Fibroblast of gingiva (primary cell): ENCODE measurements around the gene PTGES2.

Experiments
- DNase-seq: peaks from one replicate; pipeline ENCODE4 v3.0.0-alpha.2; 2011; ENCODE audit warnings: low read depth

PTGES2 gene

DNA sequence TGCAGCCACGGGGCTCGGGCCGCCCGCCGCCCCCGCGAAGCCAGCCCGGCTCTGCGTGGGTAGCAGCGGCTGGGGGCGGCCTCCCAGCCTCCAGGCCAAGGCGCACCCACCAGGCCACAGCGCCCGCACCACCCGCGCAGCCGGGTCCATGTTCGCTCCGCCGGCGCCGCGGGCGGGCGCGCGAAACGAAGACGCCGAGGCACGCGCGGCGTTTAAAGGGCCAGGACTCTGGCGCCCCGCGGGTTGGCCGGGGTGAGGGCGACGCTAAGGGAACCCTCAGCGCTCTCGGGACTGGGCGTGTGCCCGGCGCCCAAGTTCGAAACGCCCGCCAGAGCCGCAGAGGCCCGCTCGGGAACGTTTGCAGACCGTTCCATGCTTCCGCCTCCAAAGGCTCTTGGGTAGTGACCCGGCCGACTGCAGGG, at the start of gene PTGES2:
Gene PTGES2 (minus strand): TSS at position 162 of the 422 bp plus-strand sequence. CDS start 12 bp downstream, at position 150.
- DNase-seq, result peak; percentile 91

DNA sequence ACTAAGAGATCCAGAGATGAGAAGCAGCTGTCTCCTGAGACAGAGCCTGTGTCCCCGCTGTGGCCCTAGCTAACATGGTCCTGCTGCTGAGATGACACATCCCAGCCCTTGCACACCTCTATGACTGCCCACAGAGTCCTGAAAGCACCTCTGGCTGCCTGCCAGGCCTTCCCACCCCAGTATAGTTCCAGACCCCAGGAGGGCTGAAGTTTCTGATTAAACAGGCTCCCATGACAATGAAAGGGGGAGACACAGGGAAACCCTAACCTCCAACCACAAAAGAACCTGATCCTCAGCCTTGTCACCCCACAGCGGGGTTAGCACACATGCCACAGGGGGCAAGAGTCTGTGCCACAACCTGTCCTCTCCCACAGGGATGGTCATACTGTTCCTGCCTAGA, 48.2 kb upstream of the PTGES2 start:
- no peak for DNase-seq

DNA sequence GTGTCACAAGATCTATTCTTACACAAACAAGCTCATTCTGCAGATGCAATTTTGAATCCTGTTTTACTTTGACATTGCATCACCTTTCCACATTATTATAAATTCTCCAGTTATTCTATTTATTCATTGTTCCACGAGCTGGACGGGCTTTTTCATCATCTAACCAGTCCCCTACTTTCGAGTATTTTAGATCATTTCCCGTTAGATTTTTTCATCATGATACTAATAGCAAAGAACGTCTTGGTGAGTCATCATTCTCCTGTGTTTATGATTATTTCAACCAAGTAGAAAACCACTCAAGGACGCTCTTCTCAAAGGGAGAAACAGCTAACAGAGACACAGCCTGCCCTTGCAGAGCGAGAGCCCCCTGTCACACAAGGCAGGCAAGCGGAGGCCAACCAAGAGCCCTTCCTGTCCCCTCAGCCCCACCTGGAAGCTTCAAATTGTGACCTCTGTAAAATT, 47.6 kb upstream of the PTGES2 start:
- peak; percentile 82 for DNase-seq

DNA sequence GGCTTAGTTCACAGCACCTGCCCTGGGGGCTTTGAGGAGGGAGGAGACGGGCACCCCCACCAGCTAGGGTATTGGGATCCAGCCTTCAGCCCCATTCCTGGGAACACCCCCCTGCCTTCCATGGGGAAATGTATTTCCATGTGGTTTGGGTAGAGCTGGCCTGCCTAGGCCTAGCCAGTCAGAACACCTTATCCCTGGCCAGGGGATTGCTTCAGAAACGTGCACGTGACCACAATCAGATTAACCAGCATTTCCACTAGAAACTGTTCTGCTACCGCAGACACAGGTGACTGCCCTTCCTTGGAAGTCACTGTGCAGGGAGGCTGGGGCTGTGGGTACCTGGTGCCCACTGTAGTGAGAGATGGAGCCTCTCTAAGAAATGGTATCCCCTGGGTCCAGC, 46.5 kb upstream of the PTGES2 start:
- no peak for DNase-seq

DNA sequence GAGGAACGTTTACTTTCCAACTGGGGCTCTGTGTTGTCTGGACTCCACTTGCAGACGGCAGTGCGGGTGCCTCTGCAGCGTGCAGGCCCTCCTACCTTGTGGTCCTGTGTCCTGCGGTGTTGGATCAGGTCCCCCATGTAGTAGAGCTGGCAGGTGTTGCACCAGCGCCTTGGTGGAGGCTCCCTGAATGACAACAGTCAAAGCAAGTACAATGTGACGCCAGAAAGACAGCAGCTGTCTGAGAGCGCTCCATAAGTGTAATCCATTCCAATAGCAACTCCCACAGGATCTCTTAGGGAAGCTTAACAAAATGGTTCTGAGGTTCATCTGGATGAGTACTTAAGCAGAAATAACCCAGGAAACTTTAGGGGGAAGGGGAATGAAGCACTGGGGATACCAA, 42.4 kb upstream of the PTGES2 start:
- DNase-seq, result no peak

DNA sequence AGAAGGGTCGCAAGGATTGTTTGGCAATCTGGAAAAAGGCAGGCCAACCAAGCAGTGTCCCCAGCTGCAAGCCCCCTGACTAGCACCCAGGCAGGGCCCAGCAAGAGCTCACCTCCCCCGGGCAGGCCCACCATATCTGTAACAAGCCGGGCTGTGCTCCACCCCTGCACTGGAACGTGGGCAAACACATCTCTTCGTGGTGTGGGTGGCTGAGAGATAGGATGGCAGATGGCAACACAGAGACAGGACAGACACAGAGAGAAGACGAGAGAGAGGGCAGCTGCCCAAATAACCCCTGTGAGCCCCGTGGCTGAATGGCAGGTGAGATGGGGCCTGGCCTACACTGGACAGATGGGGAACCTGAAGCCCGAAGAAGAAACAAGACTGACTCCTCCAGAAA, 42.0 kb upstream of the PTGES2 start:
- DNase-seq, result no peak

DNA sequence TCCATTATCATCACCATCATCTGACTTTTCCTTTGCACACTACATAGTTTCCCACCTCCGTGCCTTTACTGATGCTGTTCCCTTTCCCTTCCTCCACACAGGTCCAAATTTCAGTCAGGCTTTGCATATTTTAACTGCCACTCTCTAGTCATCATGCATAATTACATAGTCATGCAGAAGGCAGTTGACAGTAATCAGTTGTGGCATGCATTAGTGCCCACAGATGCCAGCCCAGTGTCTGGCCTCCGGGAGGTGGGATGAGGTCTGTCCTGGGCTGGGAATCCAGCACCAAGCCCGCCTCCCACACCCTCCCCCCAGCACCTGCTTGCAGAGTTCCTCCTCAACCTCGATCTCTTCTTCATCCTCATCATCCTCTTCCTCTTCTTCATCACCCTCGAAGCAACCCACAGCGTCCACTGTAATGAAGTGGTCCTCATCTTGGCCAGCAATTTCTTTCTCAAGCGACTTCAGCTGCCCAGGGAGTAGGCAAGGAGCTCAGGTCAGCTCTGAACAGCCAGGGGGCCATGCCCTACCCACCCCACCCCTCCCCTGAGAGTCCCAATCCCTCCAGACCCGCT, 41.3 kb upstream of the PTGES2 start:
- DNase-seq, result no peak

DNA sequence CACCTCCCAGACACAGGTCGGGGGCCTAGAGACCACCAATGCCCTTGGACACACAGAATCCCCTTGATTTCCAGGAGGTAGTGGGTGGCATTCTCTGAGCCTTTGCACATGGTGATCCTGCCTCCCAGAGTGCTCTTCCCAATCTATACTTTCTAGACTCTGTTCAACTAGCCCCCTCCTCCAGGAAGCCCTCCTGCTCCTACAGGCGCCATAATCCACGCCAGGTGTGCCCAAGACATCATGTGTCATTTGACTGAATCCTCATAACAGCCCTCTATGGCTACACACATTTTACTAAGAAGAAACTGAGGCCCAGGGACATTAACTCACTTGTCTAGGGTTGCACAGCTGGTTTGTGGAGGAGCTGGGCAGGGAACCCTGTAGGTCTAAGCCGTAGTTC, 39.7 kb upstream of the PTGES2 start:
- no peak for DNase-seq

DNA sequence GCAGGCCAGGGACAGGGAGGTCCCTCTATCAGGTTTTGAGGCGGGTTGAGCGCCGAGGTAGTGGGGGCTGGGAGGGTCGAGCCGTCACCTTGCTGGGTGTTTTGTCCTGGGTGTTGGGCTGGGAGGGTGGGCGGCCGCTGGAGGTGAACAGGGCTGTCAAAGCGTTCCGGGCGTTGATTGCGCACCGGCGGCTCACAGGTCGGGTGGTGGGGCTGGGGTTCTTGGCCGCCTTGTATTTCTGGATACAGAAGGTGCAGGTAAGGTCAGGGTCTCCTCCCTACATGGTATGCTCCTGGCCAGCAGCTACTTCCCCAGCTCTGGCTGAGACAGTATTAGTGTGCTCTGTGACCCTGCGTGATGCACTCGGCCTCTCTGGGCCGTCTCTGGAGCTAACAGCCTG, 38.6 kb upstream of the PTGES2 start:
- no peak for DNase-seq

DNA sequence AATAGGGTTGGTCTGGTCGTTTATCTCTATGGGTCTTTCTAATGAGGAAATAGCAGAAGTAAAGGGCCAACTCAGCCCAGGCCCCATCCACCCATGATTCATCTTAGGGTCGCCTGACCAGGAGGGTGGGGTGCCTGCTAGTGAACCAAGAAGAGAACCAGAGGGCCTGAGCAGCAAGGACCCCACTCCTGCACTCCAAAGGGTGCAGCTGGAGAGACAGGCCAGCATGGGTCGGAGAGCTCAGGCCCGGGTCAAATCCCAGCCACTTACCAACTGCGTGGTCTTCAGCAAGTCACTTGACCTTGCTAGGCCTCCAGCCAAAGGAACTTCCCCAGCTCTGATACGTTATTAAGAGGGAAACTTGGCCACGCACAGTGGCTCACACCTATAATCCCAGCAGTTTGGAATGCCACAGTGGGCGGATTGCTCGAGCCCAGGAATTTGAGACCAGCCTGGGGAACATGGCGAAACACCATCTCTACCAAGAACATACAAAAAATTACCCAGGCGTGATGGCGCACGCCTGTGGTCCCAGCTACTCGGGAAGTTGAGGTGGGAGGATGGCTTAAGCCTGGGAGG, 36.9 kb upstream of the PTGES2 start:
- DNase-seq, result no peak

DNA sequence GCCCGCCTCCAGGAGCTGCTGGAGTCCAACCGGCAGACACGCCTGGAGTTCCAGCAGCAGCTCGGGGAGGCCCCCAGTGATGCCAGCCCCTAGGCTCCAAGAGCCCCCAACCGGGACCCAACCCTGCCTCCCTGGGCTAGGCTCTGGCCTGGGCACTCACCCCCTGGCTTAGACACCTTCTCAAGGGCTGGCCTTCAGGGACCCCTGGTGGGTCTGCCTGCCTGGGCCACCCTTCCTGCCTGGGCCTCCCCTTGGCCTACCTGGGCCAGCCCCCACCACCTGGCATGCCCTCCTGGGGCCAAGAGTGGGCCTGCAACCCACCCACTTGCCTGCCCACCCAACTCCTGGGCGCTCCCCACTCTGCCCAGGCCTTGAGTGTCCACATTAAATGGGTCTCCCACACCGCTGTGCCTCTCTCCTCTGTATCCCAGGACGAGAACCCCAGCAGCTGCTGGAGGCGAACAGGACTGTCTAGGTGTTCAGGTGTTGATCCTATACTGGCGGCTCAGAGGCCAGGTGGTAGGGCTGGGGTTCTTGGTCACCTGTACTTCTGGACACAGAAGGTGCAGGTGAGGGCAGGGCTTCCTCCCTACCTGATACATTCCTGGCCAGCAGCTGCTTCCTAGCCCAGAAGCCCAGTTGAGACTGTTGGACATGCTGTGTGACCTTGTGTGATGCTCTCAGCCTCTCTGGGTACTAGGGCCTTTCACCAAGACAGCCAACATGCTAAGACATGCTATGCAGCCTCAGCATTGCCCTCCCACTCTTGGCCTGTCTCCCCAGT, 36.2 kb upstream of the PTGES2 start:
- DNase-seq, result no peak

DNA sequence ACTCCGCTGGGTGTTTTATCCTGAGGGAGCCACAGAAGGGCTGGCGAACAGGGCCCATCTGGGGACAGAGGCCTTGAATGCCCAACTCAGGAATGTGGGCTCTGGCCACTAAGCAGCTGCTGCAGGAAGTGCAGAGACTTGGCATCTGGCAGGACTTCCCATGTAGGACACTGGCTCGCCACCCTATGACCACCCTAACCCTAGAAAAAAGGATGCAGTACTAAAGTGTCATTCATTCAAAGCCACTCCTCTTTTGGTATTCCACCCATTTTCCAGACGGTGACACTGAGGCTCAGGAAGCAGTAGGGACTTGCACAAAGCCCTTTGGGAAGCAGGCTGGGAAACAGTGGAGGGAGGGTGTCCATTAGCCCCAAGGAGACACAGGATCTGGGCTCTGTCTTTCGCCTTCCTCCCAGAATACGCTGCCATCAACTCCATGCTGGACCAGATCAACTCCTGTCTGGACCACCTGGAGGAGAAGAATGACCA, 35.5 kb upstream of the PTGES2 start:
- DNase-seq, result no peak

DNA sequence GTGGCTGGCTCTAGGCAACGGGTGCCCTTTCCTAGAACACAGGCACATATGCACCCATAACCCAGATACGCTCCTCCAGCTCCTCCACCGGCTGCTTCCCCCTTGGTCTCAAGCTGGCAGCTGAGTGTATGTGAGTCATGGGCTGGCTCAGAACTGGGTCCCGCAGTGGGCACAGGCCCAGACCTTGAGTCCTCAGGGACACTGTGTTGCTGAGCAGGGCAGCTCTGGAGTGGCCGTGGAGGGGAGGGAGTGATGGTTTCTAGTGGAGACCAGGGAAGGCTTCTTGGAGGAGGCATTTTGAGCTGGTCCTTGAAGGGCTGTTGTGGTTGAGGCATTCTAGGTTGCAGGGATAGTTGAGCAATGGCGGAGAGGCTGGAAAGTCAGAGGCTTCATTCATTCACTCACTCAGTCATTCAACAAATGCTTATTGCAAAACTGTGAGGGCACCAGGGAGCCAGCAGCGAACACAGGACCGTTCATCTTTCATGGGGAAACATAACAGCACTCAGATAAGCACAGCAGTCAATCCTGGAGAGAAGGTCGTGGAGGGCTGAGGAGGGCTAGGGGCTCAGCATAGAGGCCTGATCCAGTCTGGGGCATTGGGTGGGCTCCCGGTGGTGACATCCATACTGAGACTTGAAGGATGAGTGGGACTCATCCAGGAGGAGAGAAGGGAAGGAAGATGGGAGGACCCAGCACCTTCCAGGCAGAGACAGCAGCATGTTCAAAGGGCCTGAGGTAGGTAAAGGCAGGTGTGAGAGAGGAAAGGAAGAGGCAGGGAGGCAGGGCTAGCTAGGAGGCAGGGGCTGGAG, 34.9 kb upstream of the PTGES2 start:
- peak; percentile 78 for DNase-seq

DNA sequence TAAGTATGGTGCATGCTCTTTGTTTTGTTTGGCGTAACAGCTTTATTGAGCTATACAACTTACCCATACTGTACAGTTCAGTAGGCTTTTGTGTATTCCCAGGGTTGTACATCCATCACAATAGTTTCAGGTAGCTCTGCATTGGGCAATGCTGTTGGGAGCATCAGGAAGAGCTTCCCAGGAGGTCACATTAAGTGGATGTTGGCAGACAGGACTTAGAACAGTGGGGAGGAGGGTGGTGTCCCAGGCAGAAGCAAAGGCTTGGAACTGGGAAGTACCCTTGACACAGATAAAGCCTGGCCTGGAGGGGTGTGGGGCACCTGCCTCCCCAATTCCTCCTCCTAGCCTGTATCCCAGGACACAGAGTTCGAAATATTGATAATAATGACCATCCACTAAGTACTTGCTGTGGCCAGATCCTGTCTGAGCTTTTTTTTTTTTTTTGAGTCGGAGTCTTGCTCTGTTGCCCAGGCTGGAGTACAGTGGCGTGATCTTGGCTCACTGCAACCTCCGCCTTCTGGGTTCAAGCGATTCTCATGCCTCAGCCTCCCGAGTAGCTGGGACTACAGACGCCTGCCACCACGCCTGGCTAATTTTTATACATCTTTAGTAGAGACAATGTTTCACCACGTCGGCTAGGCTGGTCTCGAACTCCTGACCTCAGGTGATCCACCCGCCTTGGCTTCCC, 33.8 kb upstream of the PTGES2 start:
- DNase-seq, result peak; percentile 14

DNA sequence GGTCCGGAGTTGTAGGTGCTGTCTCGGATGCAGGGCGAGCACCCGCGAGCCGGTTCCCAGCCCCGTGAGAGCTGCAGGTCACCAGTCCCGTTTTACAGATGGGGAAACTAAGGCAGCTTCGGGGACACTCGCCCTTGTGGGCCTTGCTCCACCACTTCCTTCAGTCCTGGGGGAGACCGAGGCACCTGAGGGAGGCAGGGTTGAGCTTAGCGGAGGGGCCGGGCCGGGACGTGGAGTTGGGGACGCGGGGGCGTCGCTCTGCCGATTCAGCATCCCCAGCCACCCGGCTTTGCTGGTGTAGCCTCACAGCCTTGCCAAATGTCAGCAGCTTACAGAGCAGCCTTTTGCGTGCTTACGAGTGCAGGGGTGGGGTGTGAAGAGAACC, 33.1 kb upstream of the PTGES2 start:
- no peak for DNase-seq

DNA sequence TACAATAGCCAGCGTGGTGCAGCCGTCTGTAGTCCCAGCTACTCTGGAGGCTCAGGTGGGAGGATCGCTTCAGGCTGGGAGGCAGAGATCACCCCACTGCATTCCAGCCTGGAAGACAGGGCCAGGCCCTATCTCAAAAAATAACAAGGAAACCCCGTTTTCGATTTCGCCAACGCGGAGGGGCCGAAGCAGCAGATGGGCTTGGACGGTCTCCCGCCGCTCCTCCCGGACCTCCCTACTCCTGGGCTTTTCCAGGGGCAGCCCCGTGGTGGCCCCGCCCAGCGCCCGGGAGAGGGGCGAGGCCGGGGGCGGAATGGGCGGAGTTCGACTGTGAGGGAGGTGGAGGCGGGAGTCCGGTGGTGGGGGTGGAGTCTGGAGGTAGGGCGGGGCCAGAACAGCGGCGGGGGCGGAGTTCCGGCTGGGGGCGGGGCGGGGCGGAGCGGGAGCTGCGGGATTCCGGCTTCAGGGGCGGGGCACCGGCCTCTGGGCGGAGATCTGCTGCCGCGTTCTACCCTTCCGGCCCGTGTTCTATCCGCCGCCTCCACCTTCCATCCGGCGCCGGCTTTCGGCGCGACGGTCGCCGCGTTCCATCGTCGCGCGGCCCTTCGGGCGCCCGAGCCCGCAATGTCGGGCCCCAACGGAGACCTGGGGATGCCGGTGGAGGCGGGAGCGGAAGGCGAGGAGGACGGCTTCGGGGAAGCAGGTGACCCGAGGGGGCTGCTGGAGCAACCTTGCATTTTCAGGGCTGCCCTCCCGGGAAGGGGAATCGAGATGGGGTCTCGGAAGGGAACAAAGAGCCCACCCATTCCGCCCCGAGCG, 32.5 kb upstream of the PTGES2 start, which contains the start of gene BBLN:
Gene BBLN (plus strand): TSS at position 482 of the 819 bp plus-strand sequence. CDS start 143 bp downstream, at position 625.
- DNase-seq, result peak; percentile 89

DNA sequence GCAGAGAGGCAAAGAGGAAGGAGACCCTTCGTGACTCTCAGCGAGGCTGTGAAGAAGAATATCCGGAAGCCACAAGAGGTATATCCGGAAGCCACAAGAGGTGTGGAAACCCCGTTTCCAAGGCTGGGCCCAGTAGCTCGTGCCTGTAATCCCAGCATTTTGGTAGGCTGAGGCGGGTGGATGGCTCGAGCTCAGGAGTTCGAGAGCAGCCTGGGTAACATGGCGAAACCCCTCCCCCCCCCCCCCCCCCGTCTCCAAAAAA, 31.9 kb upstream of the PTGES2 start:
- DNase-seq, result no peak

DNA sequence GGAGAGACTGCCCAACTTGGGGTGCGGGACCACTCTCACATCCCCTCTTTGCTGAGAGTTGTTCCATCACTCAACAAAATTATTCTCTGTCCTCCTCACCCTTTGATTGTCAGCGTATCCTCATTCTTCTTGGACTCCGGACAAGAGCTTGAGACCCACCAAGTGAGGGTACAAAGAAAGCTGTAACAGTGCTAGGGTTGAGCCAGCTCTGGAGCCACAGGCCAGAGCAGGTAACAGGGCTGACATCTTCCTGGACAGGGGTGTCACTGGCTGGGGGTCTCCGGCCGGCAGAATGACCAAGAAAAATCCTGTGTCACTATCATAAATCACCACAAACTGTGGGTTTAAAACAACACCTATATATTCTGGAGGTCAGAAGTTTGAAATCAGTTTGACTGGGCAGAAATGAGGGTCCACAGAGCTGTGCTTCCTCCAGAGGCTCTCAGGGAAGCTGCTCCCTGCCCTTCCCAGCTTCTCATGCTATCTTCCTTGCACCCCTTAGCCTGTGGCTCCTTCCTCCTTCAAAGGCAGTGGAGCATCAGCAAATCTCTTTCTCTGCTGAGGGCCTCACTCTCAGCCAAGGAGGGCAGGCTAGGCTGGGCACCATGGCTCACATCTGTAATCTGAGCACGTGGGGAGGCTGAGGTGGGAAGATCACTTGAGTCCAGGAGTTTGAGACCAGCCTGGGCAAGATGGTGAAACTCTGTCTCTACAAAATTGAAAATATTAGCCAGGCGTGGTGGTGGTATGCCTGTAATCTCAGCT, 28.4 kb upstream of the PTGES2 start:
- DNase-seq, result no peak

DNA sequence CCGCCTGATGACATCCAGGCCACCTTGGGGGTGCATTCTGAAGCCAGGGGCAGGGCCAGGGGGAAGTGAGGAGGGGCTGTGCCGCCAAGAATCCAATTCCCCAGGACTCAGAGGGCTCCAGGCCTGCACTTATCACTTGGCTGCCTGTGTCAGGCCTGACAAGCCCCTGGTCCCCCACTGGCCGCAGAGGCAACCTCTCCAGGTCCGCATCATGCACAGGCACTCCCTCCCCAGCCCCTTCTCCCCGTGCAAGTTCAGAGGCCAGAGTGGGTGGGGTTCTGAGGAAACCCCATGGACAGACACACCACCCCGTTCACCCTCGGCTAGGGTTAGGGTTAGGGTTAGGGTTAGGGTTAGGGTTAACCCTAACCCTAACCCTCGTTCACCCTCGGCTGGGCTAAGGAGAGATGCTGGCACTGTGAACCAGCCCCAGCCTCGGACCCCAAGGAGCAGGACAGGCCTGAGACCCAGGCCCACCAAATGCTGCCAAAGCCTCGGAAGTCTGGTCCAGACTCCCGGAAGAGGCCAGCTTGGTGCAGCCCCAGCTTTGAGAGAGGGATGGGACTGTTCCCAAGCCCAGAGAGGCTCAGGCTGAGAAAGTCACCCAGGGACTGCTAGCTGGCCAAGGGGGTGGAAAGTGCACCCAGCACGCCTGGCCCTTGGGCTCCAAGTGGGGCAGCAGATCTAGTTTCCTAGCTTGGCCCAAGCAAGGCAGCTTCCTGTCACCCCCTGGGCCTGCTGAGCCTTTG, 26.6 kb upstream of the PTGES2 start:
- no peak for DNase-seq
